ENCODE results near the gene GSTM5. TPM values are rescaled to one million over a fixed set of nuclear protein-coding genes. Genes with fewer than 3 reads are reported as not detected.

GSTM5 gene
- total and polyA plus RNA-seq, 2 of the 13 experiments (the other 11 are each of a cell fraction or from before 2014, with no cell fraction given) = not detected

DNA sequence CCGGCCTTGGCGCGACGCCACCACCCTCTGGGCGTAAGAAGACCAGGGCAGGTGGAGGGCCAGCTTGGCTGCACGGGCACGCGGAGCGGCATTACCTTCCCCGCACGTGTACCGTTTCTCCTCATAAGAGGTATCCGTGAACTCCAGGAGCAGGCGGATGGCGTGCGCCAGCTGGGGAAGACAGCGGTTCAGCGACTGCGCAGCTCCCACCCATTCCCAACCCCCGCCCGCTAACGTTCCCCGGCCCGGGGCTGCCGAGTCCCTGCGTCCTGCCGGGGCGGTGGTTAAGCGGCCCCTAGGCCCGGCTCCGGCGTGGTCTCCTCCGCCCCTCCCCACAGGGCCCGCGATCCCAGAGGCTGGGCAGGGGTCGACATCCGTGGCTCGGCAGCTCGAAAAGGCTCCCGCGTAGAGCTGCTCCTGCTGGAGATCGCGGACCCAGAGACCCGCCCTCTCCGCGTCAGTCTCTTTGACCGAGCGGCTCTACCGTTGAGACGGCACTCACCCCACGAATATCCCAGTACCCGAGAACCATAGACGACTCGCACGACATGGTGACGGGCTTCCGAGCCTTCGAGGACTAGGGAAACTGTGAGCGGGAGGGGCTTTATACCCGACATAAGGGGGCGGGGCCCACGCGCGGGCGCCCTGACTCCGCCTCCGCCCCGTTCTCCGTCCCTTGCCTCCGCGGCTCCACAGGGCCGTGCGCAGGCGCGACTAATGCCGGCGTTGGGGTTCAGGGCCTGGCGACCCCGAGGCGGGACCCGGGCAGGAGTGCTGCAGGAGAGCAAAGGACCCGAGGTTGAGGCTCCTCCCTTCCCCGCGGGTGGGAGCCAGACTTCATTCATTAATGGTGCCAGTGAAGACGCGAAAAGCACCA, 27.9 kb downstream of the GSTM5 start (continued):
- TF ChIP-seq, protein P1, sequence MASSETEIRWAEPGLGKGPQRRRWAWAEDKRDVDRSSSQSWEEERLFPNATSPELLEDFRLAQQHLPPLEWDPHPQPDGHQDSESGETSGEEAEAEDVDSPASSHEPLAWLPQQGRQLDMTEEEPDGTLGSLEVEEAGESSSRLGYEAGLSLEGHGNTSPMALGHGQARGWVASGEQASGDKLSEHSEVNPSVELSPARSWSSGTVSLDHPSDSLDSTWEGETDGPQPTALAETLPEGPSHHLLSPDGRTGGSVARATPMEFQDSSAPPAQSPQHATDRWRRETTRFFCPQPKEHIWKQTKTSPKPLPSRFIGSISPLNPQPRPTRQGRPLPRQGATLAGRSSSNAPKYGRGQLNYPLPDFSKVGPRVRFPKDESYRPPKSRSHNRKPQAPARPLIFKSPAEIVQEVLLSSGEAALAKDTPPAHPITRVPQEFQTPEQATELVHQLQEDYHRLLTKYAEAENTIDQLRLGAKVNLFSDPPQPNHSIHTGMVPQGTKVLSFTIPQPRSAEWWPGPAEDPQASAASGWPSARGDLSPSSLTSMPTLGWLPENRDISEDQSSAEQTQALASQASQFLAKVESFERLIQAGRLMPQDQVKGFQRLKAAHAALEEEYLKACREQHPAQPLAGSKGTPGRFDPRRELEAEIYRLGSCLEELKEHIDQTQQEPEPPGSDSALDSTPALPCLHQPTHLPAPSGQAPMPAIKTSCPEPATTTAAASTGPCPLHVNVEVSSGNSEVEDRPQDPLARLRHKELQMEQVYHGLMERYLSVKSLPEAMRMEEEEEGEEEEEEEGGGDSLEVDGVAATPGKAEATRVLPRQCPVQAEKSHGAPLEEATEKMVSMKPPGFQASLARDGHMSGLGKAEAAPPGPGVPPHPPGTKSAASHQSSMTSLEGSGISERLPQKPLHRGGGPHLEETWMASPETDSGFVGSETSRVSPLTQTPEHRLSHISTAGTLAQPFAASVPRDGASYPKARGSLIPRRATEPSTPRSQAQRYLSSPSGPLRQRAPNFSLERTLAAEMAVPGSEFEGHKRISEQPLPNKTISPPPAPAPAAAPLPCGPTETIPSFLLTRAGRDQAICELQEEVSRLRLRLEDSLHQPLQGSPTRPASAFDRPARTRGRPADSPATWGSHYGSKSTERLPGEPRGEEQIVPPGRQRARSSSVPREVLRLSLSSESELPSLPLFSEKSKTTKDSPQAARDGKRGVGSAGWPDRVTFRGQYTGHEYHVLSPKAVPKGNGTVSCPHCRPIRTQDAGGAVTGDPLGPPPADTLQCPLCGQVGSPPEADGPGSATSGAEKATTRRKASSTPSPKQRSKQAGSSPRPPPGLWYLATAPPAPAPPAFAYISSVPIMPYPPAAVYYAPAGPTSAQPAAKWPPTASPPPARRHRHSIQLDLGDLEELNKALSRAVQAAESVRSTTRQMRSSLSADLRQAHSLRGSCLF (CRISPR knock-in tag; IDR thresholded peaks at IDR 0.05; ENCODE audit: borderline replicate concordance) = no peak
- TF ChIP-seq, protein P2, sequence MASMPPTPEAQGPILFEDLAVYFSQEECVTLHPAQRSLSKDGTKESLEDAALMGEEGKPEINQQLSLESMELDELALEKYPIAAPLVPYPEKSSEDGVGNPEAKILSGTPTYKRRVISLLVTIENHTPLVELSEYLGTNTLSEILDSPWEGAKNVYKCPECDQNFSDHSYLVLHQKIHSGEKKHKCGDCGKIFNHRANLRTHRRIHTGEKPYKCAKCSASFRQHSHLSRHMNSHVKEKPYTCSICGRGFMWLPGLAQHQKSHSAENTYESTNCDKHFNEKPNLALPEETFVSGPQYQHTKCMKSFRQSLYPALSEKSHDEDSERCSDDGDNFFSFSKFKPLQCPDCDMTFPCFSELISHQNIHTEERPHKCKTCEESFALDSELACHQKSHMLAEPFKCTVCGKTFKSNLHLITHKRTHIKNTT (CRISPR knock-in tag; IDR thresholded peaks at IDR 0.05) = no peak
- TF ChIP-seq, protein P3, sequence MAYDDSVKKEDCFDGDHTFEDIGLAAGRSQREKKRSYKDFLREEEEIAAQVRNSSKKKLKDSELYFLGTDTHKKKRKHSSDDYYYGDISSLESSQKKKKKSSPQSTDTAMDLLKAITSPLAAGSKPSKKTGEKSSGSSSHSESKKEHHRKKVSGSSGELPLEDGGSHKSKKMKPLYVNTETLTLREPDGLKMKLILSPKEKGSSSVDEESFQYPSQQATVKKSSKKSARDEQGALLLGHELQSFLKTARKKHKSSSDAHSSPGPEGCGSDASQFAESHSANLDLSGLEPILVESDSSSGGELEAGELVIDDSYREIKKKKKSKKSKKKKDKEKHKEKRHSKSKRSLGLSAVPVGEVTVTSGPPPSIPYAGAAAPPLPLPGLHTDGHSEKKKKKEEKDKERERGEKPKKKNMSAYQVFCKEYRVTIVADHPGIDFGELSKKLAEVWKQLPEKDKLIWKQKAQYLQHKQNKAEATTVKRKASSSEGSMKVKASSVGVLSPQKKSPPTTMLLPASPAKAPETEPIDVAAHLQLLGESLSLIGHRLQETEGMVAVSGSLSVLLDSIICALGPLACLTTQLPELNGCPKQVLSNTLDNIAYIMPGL (CRISPR knock-in tag; IDR thresholded peaks at IDR 0.05; ENCODE audit: borderline replicate concordance in 1 of 2, low read depth in 1 of 2) = peak; percentile 19 to 81; a peak in 3 of 4 replicates
- TF ChIP-seq SKI (IDR thresholded peaks at IDR 0.05; ENCODE audit: partially characterized antibody) (no peak), AKAP8 (CRISPR knock-in tag; IDR thresholded peaks at IDR 0.05) (peak; percentile 80; the same call in 1 of the 2 replicates), ZBTB7A (CRISPR knock-in tag; IDR thresholded peaks at IDR 0.05) (0 out of 2 replicates have a peak, but pooled peaks have one; percentile 36), SOX6 (IDR thresholded peaks at IDR 0.05) (no peak), SOX6 (CRISPR knock-in tag; IDR thresholded peaks at IDR 0.05) (no peak; the same call in 1 of the 2 replicates), ZNF674 (CRISPR knock-in tag; IDR thresholded peaks at IDR 0.05; ENCODE audit: low read depth) (no peak), PHF20 (CRISPR knock-in tag; IDR thresholded peaks at IDR 0.05) (no peak), NFKB2 (CRISPR knock-in tag; IDR thresholded peaks at IDR 0.05; ENCODE audit: borderline replicate concordance) (no peak; the same call in 1 of the 2 replicates)
- TF ChIP-seq, protein P4, sequence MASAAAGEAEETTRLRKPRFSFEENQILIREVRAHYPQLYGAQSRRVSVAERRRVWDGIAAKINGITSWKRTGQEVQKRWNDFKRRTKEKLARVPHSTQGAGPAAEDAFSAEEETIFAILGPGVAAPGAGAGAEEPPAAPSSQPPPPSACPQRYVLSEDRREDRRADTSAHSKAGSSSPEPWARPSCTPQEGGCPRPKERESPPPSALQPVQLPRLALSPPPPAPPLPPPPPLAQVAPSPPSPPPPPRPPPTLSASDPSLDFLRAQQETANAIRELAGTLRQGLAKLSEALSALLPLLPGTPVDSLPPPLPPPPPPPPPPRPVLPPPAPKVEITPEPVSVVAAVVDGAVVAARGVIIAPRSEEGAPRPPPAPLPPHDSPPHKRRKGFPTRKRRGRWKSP (CRISPR knock-in tag; IDR thresholded peaks at IDR 0.05) = peak; percentile 84
- TF ChIP-seq, protein P5, sequence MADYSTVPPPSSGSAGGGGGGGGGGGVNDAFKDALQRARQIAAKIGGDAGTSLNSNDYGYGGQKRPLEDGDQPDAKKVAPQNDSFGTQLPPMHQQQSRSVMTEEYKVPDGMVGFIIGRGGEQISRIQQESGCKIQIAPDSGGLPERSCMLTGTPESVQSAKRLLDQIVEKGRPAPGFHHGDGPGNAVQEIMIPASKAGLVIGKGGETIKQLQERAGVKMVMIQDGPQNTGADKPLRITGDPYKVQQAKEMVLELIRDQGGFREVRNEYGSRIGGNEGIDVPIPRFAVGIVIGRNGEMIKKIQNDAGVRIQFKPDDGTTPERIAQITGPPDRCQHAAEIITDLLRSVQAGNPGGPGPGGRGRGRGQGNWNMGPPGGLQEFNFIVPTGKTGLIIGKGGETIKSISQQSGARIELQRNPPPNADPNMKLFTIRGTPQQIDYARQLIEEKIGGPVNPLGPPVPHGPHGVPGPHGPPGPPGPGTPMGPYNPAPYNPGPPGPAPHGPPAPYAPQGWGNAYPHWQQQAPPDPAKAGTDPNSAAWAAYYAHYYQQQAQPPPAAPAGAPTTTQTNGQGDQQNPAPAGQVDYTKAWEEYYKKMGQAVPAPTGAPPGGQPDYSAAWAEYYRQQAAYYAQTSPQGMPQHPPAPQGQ (CRISPR knock-in tag; IDR thresholded peaks at IDR 0.05; ENCODE audit: borderline replicate concordance) = no peak
- TF ChIP-seq, protein P6, sequence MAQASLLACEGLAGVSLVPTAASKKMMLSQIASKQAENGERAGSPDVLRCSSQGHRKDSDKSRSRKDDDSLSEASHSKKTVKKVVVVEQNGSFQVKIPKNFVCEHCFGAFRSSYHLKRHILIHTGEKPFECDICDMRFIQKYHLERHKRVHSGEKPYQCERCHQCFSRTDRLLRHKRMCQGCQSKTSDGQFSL (CRISPR knock-in tag; IDR thresholded peaks at IDR 0.05) = no peak

Data from HepG2 (cell line).